Omental fat pad (tissue), 4 donors: ENCODE measurements around the gene LTA. TPM values are rescaled to one million over a fixed set of nuclear protein-coding genes. Genes with fewer than 3 reads are reported as not detected.
"Not testable (repeated sequence)": the region's sequence is repeated elsewhere in the genome, so short reads cannot be mapped to it uniquely, and the experiment has no call there.

Source experiments
- ATAC-seq: fragments of 150-250 bp; one replicate; pipeline ENCODE4 v1.9.1; 2016; ENCODE audit warnings: mild to moderate bottlenecking, moderate library complexity; ENCODE audit not compliant: low FRiP score
- DNase-seq: peaks from one replicate; pipeline ENCODE4 v3.0.0-alpha.2; 2019; ENCODE audit warnings: low spot score
- CTCF ChIP-seq, 3 donors: fragments of 450-650 bp; IDR thresholded peaks; one replicate each; pipeline ENCODE4 v1.5.1; 2016 to 2017; ENCODE audit warnings: antibody characterized with exemption in 3 of 3, mild to moderate bottlenecking in 3 of 3, moderate library complexity in 2 of 3
- total RNA-seq, 4 donors: library from RNA; depleted of rRNA; stranded (reverse); fragments of >200 nt; gene quantifications; one replicate each; pipeline ENCODE4 v1.1.0, GENCODE V29; 2016

The LTA gene
- total RNA-seq, 4 donors from 2014 or later: not detected

DNA sequence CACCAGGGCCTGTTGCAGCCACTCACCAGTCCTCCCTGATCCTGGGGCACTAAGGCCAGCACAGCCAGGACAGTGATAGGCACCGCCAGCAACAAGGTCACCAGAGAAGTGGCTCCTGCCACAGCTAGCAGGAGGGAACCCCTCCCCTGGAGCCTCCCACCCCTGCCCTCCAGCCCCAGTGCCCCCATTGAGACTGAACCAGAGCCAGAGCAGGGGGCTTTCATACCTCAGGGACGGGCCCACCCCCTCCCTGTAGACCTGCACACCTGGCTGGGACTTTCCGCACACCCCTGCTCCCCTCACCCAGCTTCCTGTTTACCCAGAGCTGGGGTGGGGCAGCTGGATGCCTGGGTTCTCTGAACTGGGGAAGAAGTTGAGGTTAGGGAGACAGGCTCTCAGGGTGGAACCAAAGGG is 10.1 kb downstream of the LTA start, which contains the start of gene LTB:
Gene LTB (minus strand): TSS at position 195 of the 414 bp plus-strand sequence. CDS start 7 bp downstream, at position 188.
- no peak for ATAC-seq
- no peak for DNase-seq
- TF ChIP-seq CTCF (IDR thresholded peaks at IDR 0.05): no peak

DNA sequence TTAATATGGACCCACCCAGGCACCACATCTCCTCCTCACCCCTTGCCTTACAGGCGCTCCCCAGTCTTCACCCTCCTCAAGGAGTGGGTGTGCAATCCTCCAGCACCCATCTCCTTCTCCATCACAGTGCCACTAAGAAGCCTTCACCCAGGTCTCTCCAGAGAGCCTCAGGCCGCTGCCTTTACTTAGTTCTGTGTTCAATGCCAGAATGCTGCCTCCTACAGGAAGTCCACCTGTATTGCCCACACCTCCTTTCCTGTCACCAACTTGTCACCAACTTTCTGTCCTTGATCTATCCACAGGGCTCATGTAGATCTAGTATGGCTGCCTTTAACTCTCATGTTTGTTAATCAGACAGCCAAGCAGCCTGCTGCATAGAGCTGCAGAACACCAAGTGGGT is 13.4 kb downstream of the LTA start:
- ATAC-seq (no peak), DNase-seq (no peak)
- TF ChIP-seq CTCF (IDR thresholded peaks at IDR 0.05): no peak

DNA sequence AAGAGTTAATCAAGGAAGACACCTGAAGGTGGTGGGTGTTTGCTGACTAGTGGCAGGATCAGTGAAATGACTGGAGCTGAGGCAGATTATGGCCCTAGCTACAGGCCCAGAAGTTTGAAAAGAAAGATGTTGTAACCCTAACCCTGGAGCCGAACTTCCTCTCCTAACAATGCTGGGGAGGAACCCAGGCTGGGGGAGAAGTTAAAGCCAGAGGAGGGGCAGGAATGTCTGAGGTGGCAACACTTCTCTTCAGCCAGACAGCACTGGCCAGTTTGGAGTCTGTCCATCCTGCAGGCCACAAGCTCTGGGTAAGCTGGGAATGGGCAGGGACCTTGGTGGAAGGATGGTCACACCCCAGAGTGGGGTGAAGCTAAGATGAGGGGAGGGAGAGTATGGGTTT is 13.9 kb downstream of the LTA start, which contains the start of gene LST1:
Gene LST1 (plus strand): TSS at position 270 of the 400 bp plus-strand sequence. CDS start 1,023 bp downstream, outside the sequence.
- no peak for ATAC-seq
- TF ChIP-seq CTCF (IDR thresholded peaks at IDR 0.05): no peak
- no peak for DNase-seq

DNA sequence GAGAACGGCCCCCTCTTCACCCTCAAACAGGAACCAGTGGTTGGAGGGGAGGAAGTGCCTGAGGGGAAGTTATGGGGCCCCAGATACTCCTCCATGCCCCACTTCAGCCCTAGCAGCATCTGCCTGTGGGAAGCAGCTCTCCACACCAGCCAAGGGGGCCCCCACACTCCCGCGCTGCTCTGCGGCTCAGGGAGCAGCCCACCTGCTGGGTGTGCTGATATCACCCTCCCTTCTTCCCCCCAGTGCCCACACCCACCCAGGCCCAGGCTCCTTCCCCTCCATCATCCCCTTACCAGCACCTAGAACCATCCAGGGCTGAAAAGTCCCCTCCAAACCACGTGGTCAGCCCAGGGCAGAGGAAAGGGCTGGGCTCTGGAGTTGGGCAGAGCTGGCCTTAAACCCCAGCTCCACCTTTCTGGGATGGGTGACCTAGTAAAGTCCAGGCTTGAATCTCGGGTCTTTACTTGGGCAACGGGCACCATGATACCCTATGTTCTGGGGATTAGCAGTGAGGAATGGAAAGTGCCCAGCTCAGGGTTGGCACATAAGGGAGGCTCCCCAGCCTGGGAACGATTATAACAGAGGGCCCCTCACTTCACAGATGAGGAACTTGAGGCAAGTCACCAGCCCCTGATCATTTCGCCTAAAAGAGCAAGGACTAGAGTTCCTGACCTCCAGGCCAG is 14.7 kb downstream of the LTA start:
- DNase-seq (no peak), ATAC-seq (no peak)
- TF ChIP-seq CTCF (IDR thresholded peaks at IDR 0.05): no peak

- no peak for DNase-seq
- no peak for TF ChIP-seq CTCF (IDR thresholded peaks at IDR 0.05)
- no peak for ATAC-seq
Observed at GRCh38 chr6:31587791-31588777, 16.0 kb downstream of the LTA start.

GRCh38 chr6:31588871-31589650 is 17.0 kb downstream of the LTA start:
- no peak for DNase-seq
- no peak for TF ChIP-seq CTCF (IDR thresholded peaks at IDR 0.05)
- no peak for ATAC-seq

GRCh38 chr6:31590691-31591090 is 18.6 kb downstream of the LTA start:
- DNase-seq, ATAC-seq: not testable (repeated sequence)
